Activated CD8-positive, alpha-beta T cell treated with anti-CD3 and anti-CD28 coated beads for 36 hours (primary cell): ENCODE results near the gene CELSR1. TPM values are rescaled to one million over a fixed set of nuclear protein-coding genes. Genes with fewer than 3 reads are reported as not detected.

Experiments
- ATAC-seq: fragments of 200-7000 bp; cut with Tn5 transposase; one replicate; pipeline ENCODE4 v1.10.0; 2021; ENCODE audit warnings: mild to moderate bottlenecking, moderate library complexity
- CTCF ChIA-PET: fragments of 350-600 bp; sonication (Branson Sonifier 250); formaldehyde crosslinking; loops from one replicate; lab custom pipeline; 2021; ENCODE audit warnings: antibody characterized with exemption; lab: Charles Lee
- POLR2A ChIA-PET: fragments of 350-600 bp; sonication (Branson Sonifier 250); formaldehyde crosslinking; loops from one replicate; lab custom pipeline; 2021; ENCODE audit warnings: antibody characterized with exemption; lab: Charles Lee
- DNase-seq: peaks from one replicate; pipeline ENCODE4 v3.0.0-alpha.2; 2020
- H3K27ac Mint-ChIP-seq: one replicate; pipeline ENCODE4 v1.8.0; 2021; ENCODE audit warnings: mild to moderate bottlenecking, mixed read lengths
- H3K27me3 Mint-ChIP-seq: one replicate; pipeline ENCODE4 v1.8.0; 2021; ENCODE audit warnings: mixed read lengths
- H3K36me3 Mint-ChIP-seq: one replicate; pipeline ENCODE4 v1.8.0; 2021; ENCODE audit warnings: low read depth, mixed read lengths
- H3K4me1 Mint-ChIP-seq: one replicate; pipeline ENCODE4 v1.8.0; 2021; ENCODE audit warnings: low read depth, mixed read lengths
- H3K4me3 Mint-ChIP-seq: one replicate; pipeline ENCODE4 v1.8.0; 2021; ENCODE audit warnings: mild to moderate bottlenecking, moderate library complexity, mixed read lengths
- H3K9me3 Mint-ChIP-seq: one replicate; pipeline ENCODE4 v1.8.0; 2021; ENCODE audit warnings: mixed read lengths
- intact Hi-C: fragments of 100-400 bp; cut with micrococcal nuclease; formaldehyde crosslinking; loops from one replicate; pipeline ENCODE4 v1.10.0; 2022
- total RNA-seq, 2 experiments: library from RNA; stranded (reverse); gene quantifications; one replicate each; pipeline ENCODE4 v1.2.3, GENCODE V29; 2021
- TF ChIP-seq, protein P1 (sequence below): fragments of 200-600 bp; IDR thresholded peaks from one replicate; pipeline ENCODE4 v1.8.0; 2022; ENCODE audit warnings: antibody characterized with exemption, mild to moderate bottlenecking

CELSR1 gene
- total RNA-seq, 2 experiments from 2014 or later = 0.25 to 0.36 TPM

DNA sequence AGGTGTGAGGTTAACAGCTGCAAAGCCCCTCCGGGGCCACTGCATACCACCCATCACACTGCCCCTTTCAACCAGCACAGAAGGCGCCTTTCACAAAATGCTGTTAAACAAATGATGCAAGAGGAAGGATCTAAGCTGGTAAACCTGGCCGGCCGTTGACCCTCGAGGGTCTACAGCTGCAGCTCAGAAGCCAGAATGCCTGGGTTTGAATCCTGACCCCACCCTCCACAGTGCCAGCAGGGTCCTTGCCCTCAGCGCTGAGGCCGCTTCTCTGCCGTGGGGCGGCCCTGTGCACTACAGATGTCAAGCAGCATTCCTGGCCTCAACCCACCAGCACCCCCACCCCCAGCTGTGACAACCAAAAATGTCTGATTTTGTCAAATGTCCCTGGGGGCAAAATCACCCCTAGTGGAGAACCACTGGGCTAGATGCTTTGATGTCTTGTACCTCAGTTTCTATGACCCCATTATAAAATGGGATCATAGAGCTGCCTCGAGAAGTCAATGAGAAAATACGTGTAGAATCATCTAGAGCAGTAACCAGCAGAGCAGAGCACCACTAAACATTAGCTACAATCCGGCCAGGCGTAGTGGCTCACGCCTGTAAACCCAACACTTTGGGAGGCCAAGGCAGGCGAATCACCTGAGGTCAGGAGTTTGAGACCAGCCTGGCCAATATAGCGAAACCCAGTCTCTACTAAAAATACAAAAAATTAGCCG is 77.9 kb downstream of the CELSR1 start:
- Mint-ChIP-seq H3K27me3 (no peaks in the 10 kb centered on the region), H3K36me3 (no peaks in the 10 kb centered on the region), H3K9me3 (no peaks in the 10 kb centered on the region), H3K4me3 (no peak overlapping the region), H3K27ac (no peak overlapping the region), H3K4me1 (no peaks in the 10 kb centered on the region)
- DNase-seq (no peak), ATAC-seq (no peak)
- intact Hi-C loops = no loop called here
- ChIA-PET POLR2A (interaction anchor here (1.4 kb wide), 1 partner anchor 11 kb away, joined by 5 read pairs; no protein-coding TSS in a partner anchor), CTCF (interaction anchor here (0.6 to 1.0 kb wide), 2 partner anchors 23 to 92 kb away, joined by 3 read pairs; no protein-coding TSS in a partner anchor)
- TF ChIP-seq, protein P1, sequence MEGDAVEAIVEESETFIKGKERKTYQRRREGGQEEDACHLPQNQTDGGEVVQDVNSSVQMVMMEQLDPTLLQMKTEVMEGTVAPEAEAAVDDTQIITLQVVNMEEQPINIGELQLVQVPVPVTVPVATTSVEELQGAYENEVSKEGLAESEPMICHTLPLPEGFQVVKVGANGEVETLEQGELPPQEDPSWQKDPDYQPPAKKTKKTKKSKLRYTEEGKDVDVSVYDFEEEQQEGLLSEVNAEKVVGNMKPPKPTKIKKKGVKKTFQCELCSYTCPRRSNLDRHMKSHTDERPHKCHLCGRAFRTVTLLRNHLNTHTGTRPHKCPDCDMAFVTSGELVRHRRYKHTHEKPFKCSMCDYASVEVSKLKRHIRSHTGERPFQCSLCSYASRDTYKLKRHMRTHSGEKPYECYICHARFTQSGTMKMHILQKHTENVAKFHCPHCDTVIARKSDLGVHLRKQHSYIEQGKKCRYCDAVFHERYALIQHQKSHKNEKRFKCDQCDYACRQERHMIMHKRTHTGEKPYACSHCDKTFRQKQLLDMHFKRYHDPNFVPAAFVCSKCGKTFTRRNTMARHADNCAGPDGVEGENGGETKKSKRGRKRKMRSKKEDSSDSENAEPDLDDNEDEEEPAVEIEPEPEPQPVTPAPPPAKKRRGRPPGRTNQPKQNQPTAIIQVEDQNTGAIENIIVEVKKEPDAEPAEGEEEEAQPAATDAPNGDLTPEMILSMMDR = no peak

DNA sequence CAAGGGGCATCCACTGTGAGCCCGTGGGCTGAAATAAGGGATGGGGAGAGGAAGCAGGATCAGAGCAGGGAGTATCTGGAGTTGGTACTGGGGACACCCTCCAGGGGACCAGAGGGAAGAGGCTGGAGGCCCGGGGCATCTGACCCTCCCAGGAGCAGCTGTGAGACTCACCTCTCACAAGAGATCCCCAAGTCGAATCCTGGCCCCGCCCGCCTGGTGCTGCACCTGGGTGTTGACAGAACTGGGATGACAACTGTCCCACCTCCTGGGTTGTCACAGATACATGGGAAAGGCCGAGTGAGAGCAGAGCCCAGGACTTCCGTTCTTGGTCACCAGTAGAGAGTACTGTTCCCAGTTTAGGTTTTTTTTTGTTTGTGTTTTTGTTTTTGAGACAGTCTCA is 78.9 kb downstream of the CELSR1 start:
- no peak for DNase-seq
- ATAC-seq = no peak
- CTCF ChIA-PET = no interaction called here
- Mint-ChIP-seq H3K4me1 (no peaks in the 10 kb centered on the region), H3K27me3 (no peaks in the 10 kb centered on the region), H3K9me3 (no peaks in the 10 kb centered on the region), H3K4me3 (no peak overlapping the region), H3K27ac (no peak overlapping the region), H3K36me3 (no peaks in the 10 kb centered on the region)
- intact Hi-C loops = no loop called here
- POLR2A ChIA-PET = interaction anchor here (1.4 kb wide), 1 partner anchor 10 kb away, joined by 5 read pairs; no protein-coding TSS in a partner anchor
- TF ChIP-seq, protein P1 = no peak

DNA sequence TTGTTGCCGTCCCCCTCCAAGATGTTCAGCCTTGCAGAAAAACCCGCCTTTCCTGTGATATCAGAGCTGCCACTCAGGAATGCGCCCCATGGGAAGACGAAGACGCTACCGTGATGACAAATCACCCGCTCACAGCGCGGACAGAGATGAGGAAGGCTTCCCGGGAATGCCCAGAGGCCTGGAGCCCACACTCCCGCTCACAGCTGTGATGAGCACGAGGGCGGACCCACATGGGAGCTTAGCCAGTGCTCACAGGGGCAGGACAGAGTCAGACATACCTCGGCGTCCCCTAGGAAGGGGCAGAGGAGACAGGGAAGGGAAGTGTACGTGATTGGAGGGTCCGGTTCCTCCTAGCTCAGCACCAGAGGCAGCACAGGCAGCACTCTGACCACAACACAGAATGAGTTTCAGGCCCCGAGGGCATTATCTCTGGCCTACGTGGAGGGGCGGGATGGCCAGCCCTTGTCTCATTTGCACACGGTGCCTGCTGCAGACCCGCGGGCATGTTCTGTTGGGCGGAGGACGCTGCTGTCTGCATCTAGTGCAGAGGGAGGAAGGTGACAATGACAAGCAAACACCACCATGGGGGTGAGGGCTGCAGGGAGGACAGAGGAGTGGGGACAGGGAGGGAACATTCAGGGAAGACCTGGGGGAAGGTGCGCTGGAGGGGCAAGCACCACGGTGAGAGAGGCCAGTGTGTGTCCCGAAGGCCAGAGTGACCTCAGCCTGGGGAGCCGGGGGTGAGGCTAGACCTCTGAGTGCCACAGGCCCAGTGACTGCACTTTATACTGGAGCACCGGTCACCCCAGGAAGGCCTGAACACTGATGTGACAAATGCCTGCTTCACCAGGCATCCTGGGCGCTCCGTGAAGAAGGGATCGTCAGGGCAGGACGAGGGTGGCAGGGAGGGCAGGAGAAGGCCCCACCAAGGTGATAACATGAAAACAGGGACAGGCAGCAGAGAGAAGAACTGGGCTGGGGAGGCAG is 79.6 kb downstream of the CELSR1 start:
- TF ChIP-seq, protein P1 = no peak
- ATAC-seq (no peak), DNase-seq (no peak)
- H3K9me3 Mint-ChIP-seq = no peaks in the 10 kb centered on the region
- CTCF ChIA-PET = no interaction called here
- no peak overlapping the region for H3K27ac Mint-ChIP-seq
- no peaks in the 10 kb centered on the region for H3K4me1 Mint-ChIP-seq
- intact Hi-C loops = no loop called here
- no peak overlapping the region for H3K4me3 Mint-ChIP-seq
- no peaks in the 10 kb centered on the region for H3K27me3 Mint-ChIP-seq
- H3K36me3 Mint-ChIP-seq = no peaks in the 10 kb centered on the region
- POLR2A ChIA-PET = no interaction called here

DNA sequence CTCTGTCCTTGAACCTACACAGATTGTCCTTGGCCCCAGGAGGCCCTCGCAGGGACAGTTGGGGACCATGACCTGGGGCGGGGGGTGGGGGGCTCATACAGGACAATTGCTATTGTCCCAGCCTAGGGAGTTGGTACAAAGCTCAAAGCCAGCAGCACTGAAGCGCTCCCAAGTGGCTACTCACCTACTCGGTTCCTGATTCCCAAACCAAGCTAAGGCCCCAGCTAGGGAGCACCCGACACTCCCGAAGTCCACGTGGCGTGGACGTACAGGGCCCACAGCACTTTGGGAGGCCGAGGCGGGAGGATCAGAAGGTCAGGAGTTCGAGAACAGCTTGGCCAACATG is 80.6 kb downstream of the CELSR1 start:
- Mint-ChIP-seq H3K4me3 (no peak overlapping the region), H3K36me3 (no peaks in the 10 kb centered on the region), H3K27me3 (no peaks in the 10 kb centered on the region), H3K4me1 (no peaks in the 10 kb centered on the region), H3K27ac (no peak overlapping the region), H3K9me3 (no peaks in the 10 kb centered on the region)
- intact Hi-C loops = no loop called here
- ChIA-PET CTCF (no interaction called here), POLR2A (no interaction called here)
- DNase-seq (no peak), ATAC-seq (no peak)
- TF ChIP-seq, protein P1 = no peak
